Fibroblast of peridontal ligament (primary cell): ENCODE results near the gene CPXM2.
A peak's percentile ranks its signal among the peaks of the same experiment; 100 is the strongest.

Experiments
- DNase-seq: peaks from one replicate; pipeline ENCODE4 v3.0.0-alpha.2; 2010; ENCODE audit errors: extremely low read depth

CPXM2 gene

GRCh38 chr10:123870260-123870659, 21.3 kb downstream of the CPXM2 start:
- DNase-seq: peak; percentile 48

- no peak for DNase-seq
These were observed 22.6 kb downstream of the CPXM2 start for GRCh38 chr10:123869020-123869414.

- DNase-seq: no peak
These were observed 23.3 kb downstream of the CPXM2 start for GRCh38 chr10:123868038-123869019.

GRCh38 chr10:123865880-123866279, 25.7 kb downstream of the CPXM2 start:
- no peak for DNase-seq

GRCh38 chr10:123865350-123865749, 26.3 kb downstream of the CPXM2 start:
- DNase-seq: no peak

- DNase-seq: no peak
These were observed 26.7 kb downstream of the CPXM2 start for GRCh38 chr10:123864923-123865322.

- DNase-seq: no peak
These were observed 27.7 kb downstream of the CPXM2 start for GRCh38 chr10:123863721-123864482.

GRCh38 chr10:123863183-123863575, 28.4 kb downstream of the CPXM2 start:
- DNase-seq: no peak

- DNase-seq: peak; percentile 85
These were observed 29.0 kb downstream of the CPXM2 start for GRCh38 chr10:123862421-123863182.

GRCh38 chr10:123860856-123861255, 30.8 kb downstream of the CPXM2 start:
- DNase-seq: no peak

- DNase-seq: no peak
These were observed 31.4 kb downstream of the CPXM2 start for GRCh38 chr10:123860209-123860608.

- no peak for DNase-seq
These were observed 32.0 kb downstream of the CPXM2 start for GRCh38 chr10:123859653-123860050.

- DNase-seq: no peak
These were observed 32.5 kb downstream of the CPXM2 start for GRCh38 chr10:123858907-123859652.

- peak; percentile 82 for DNase-seq
These were observed 33.4 kb downstream of the CPXM2 start for GRCh38 chr10:123858077-123858681.

GRCh38 chr10:123857616-123858015, 34.0 kb downstream of the CPXM2 start:
- DNase-seq: no peak

- peak; percentile 84 for DNase-seq
These were observed 36.5 kb downstream of the CPXM2 start for GRCh38 chr10:123855008-123855684.

GRCh38 chr10:123854498-123854897, 37.1 kb downstream of the CPXM2 start:
- DNase-seq: no peak

GRCh38 chr10:123854003-123854402, 37.6 kb downstream of the CPXM2 start:
- no peak for DNase-seq

- no peak for DNase-seq
These were observed 39.1 kb downstream of the CPXM2 start for GRCh38 chr10:123852411-123852951.
